Neural cell (in vitro differentiated cells): ENCODE measurements around the gene TRIM2. TPM values are rescaled to one million over a fixed set of nuclear protein-coding genes. Genes with fewer than 3 reads are reported as not detected.

Experiments
- H2AFZ ChIP-seq: fragments of 200-600, 300-800 bp; sonication (generic), shearing (Covaris generic); 2 replicates; pipeline ENCODE4 v1.6.0; 2014; ENCODE audit warnings: low read depth, mild to moderate bottlenecking, antibody characterized with exemption, low read length, moderate library complexity
- H3F3A ChIP-seq: fragments of 200-600 bp; shearing (Covaris generic); 2 replicates; pipeline ENCODE4 v1.6.1; 2016; ENCODE audit warnings: mild to moderate bottlenecking, moderate library complexity, mixed read lengths, antibody characterized with exemption, low read length; ENCODE audit not compliant: insufficient read depth, poor library complexity, severe bottlenecking
- H3K27ac ChIP-seq: fragments of 200-600, 300-800 bp; sonication (generic), shearing (Covaris generic); 2 replicates; pipeline ENCODE4 v1.5.1; 2014; ENCODE audit warnings: mild to moderate bottlenecking, low read length, moderate library complexity
- H3K27me3 ChIP-seq: fragments of 300-800, 200-600 bp; sonication (generic), shearing (Covaris generic); 2 replicates; pipeline ENCODE4 v1.6.0; 2014; ENCODE audit warnings: mild to moderate bottlenecking, low read depth, low read length, moderate library complexity; ENCODE audit not compliant: insufficient read depth
- H3K36me3 ChIP-seq: fragments of 300-800, 200-600 bp; sonication (generic), shearing (Covaris generic); 2 replicates; pipeline ENCODE4 v1.5.1; 2014; ENCODE audit warnings: mild to moderate bottlenecking, antibody characterized with exemption, low read length, moderate library complexity; ENCODE audit not compliant: insufficient read depth
- H3K4me2 ChIP-seq: fragments of 300-800, 200-600 bp; sonication (generic), shearing (Covaris generic); 2 replicates; pipeline ENCODE4 v1.6.0; 2014; ENCODE audit warnings: mild to moderate bottlenecking, low read length
- H3K4me3 ChIP-seq: fragments of 300-800, 200-600 bp; sonication (generic), shearing (Covaris generic); 2 replicates; pipeline ENCODE4 v1.5.1; 2014; ENCODE audit warnings: mild to moderate bottlenecking, low read length, moderate library complexity
- H3K79me2 ChIP-seq: fragments of 200-600 bp; shearing (Covaris generic); replicated peaks from 2 replicates; pipeline ENCODE4 v1.6.0; 2014; ENCODE audit warnings: mild to moderate bottlenecking, low read length, moderate library complexity; ENCODE audit not compliant: insufficient read depth
- H3K9ac ChIP-seq: fragments of 300-800, 200-600 bp; sonication (generic), shearing (Covaris generic); 2 replicates; pipeline ENCODE4 v1.6.1; 2016; ENCODE audit warnings: mild to moderate bottlenecking, low read length, mixed read lengths
- H3K9me2 ChIP-seq: fragments of 200-600 bp; shearing (Covaris generic); 2 replicates; pipeline ENCODE4 v1.6.1; 2016; ENCODE audit warnings: mild to moderate bottlenecking, low read length, mixed read lengths; ENCODE audit not compliant: insufficient read depth
- H3K9me3 ChIP-seq: fragments of 200-600, 300-800 bp; sonication (generic), shearing (Covaris generic); 2 replicates; pipeline ENCODE4 v1.6.1; 2016; ENCODE audit warnings: mild to moderate bottlenecking, mixed run types, low read length, moderate library complexity, mixed read lengths
- H4K20me1 ChIP-seq: fragments of 200-600 bp; shearing (Covaris generic); 2 replicates; pipeline ENCODE4 v1.6.1; 2016; ENCODE audit warnings: mild to moderate bottlenecking, mixed run types; ENCODE audit not compliant: insufficient read depth
- EP300 ChIP-seq: fragments of 450-650 bp; conservative IDR thresholded peaks from 2 replicates; pipeline ENCODE4 v1.6.1; 2014; ENCODE audit warnings: antibody characterized with exemption, mild to moderate bottlenecking, moderate library complexity; ENCODE audit not compliant: poor library complexity, severe bottlenecking
- EZH2 ChIP-seq: fragments of 200-600, 300-800 bp; shearing (Covaris generic), sonication (generic); IDR thresholded peaks from 2 replicates; pipeline ENCODE4 v1.6.1; 2014; ENCODE audit warnings: antibody characterized with exemption, low read length, borderline replicate concordance, mild to moderate bottlenecking; ENCODE audit not compliant: insufficient read depth, poor library complexity, severe bottlenecking
- MXI1 ChIP-seq: fragments of 450-650 bp; conservative IDR thresholded peaks from 2 replicates; pipeline ENCODE4 v1.6.1; 2014; ENCODE audit warnings: antibody characterized with exemption, mild to moderate bottlenecking; ENCODE audit not compliant: poor library complexity, severe bottlenecking
- POLR2AphosphoS5 ChIP-seq: IDR thresholded peaks from 2 replicates; pipeline ENCODE4 v1.6.1; 2012
- RAD21 ChIP-seq: fragments of 450-650 bp; conservative IDR thresholded peaks from 2 replicates; pipeline ENCODE4 v1.6.1; 2014; ENCODE audit warnings: antibody characterized with exemption, mild to moderate bottlenecking, moderate library complexity
- SMC3 ChIP-seq: fragments of 450-650 bp; conservative IDR thresholded peaks from 2 replicates; pipeline ENCODE4 v1.6.1; 2014; ENCODE audit warnings: antibody characterized with exemption, mild to moderate bottlenecking, moderate library complexity; ENCODE audit not compliant: poor library complexity
- TAF1 ChIP-seq: IDR thresholded peaks from 2 replicates; pipeline ENCODE4 v1.6.1; 2012; ENCODE audit warnings: low read depth
- polyA minus RNA-seq: library from RNA; depleted of rRNA, polyadenylated mRNA; stranded (reverse); fragments of >200 nt; gene quantifications from 2 replicates; pipeline ENCODE4 v1.2.3, GENCODE V29; 2014
- polyA plus RNA-seq: library from polyadenylated mRNA; depleted of rRNA; stranded (reverse); fragments of >200 nt; gene quantifications from 2 replicates; pipeline ENCODE4 v1.2.3, GENCODE V29; 2014
- TF ChIP-seq, protein P1 (sequence below): IDR thresholded peaks from 2 replicates; pipeline ENCODE4 v1.6.1; 2012; ENCODE audit warnings: borderline replicate concordance
- TF ChIP-seq, protein P2 (sequence below): fragments of 450-650 bp; IDR thresholded peaks from 2 replicates; pipeline ENCODE4 v1.5.1; 2014; ENCODE audit warnings: antibody characterized with exemption, mild to moderate bottlenecking, moderate library complexity; ENCODE audit not compliant: poor library complexity, severe bottlenecking

The TRIM2 gene
- polyA plus RNA-seq (218 and 261 TPM in 2 replicates), polyA minus RNA-seq (723 and 816 TPM in 2 replicates)

DNA sequence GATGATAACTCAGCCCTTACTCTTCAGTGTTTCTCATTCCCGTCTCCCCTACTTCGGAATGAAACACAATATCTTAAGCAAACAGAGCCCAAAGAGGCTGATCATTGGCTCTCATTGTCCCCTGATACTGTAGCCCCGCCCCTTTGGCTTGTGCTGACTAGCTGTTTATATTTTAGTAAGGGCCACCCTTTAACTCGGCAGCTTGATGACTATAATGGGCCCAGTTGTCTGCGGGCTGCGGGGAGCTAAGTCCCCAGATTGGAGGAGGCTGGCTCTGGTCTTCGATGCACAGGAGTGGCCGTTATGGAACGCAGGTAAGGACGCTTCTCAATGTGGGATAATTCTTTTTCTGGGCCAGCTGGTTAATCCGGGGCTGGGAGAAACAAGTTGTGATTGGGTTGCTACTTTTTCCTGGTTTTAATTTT is at the start of gene TRIM2:
Gene TRIM2 (plus strand): TSS at position 197 of the 425 bp plus-strand sequence. CDS start 88 bp downstream, at position 285.
- TF ChIP-seq TAF1 (no peak), EP300 (no peak), MXI1 (no peak), RAD21 (no peak), SMC3 (no peak), EZH2 (no peak), POLR2AphosphoS5 (no peak)
- TF ChIP-seq, protein P1, sequence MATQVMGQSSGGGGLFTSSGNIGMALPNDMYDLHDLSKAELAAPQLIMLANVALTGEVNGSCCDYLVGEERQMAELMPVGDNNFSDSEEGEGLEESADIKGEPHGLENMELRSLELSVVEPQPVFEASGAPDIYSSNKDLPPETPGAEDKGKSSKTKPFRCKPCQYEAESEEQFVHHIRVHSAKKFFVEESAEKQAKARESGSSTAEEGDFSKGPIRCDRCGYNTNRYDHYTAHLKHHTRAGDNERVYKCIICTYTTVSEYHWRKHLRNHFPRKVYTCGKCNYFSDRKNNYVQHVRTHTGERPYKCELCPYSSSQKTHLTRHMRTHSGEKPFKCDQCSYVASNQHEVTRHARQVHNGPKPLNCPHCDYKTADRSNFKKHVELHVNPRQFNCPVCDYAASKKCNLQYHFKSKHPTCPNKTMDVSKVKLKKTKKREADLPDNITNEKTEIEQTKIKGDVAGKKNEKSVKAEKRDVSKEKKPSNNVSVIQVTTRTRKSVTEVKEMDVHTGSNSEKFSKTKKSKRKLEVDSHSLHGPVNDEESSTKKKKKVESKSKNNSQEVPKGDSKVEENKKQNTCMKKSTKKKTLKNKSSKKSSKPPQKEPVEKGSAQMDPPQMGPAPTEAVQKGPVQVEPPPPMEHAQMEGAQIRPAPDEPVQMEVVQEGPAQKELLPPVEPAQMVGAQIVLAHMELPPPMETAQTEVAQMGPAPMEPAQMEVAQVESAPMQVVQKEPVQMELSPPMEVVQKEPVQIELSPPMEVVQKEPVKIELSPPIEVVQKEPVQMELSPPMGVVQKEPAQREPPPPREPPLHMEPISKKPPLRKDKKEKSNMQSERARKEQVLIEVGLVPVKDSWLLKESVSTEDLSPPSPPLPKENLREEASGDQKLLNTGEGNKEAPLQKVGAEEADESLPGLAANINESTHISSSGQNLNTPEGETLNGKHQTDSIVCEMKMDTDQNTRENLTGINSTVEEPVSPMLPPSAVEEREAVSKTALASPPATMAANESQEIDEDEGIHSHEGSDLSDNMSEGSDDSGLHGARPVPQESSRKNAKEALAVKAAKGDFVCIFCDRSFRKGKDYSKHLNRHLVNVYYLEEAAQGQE, result no peak
- TF ChIP-seq, protein P2, sequence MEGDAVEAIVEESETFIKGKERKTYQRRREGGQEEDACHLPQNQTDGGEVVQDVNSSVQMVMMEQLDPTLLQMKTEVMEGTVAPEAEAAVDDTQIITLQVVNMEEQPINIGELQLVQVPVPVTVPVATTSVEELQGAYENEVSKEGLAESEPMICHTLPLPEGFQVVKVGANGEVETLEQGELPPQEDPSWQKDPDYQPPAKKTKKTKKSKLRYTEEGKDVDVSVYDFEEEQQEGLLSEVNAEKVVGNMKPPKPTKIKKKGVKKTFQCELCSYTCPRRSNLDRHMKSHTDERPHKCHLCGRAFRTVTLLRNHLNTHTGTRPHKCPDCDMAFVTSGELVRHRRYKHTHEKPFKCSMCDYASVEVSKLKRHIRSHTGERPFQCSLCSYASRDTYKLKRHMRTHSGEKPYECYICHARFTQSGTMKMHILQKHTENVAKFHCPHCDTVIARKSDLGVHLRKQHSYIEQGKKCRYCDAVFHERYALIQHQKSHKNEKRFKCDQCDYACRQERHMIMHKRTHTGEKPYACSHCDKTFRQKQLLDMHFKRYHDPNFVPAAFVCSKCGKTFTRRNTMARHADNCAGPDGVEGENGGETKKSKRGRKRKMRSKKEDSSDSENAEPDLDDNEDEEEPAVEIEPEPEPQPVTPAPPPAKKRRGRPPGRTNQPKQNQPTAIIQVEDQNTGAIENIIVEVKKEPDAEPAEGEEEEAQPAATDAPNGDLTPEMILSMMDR, result no peak
- Histone ChIP-seq H3K79me2 (peaks cover 67% of the 10 kb centered on the region), H2AFZ (no peak within 1 kb of the TSS), H3K36me3 (no peaks in the 10 kb centered on the region), H3K27me3 (no peaks in the 10 kb centered on the region), H3K9me2 (no peaks in the 10 kb centered on the region), H3K4me3 (peak within 1 kb of the TSS; percentile 48), H3K9ac (peak within 1 kb of the TSS; percentile 7), H3K9me3 (no peaks in the 10 kb centered on the region), H3F3A (no peaks in the 10 kb centered on the region), H3K27ac (no peak within 1 kb of the TSS), H4K20me1 (no peaks in the 10 kb centered on the region), H3K4me2 (peak within 1 kb of the TSS; percentile 9)

DNA sequence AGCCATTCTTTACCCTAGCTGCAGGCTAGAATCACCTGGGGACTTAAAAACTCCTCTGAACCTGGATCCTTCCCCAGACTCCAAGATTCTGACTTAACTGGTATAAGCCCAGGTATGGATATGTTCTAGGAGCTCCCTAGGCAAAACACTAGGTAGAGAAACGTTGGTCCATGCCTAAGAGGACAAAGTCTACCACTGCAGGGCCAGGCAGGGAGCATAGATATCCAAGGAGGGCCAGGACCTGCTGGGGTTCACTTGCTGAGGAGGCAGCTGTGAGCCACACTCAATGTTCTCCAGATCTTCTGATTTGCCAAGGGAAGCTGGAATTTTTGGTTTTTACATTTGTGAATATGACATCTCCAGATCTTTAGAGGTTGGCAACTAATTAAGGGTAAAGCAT is 48.6 kb upstream of the TRIM2 start:
- Histone ChIP-seq H3K4me3 (peak overlapping the region; percentile 89), H3K9me3 (no peaks in the 10 kb centered on the region), H2AFZ (no peak overlapping the region), H3K4me2 (no peak overlapping the region), H3F3A (peaks cover 15% of the 10 kb centered on the region), H4K20me1 (no peaks in the 10 kb centered on the region), H3K9ac (no peak overlapping the region), H3K36me3 (no peaks in the 10 kb centered on the region), H3K27me3 (no peaks in the 10 kb centered on the region), H3K27ac (no peak overlapping the region), H3K9me2 (no peaks in the 10 kb centered on the region), H3K79me2 (peaks cover 80% of the 10 kb centered on the region)
- TF ChIP-seq EZH2, result no peak
- TF ChIP-seq RAD21, result no peak
- TF ChIP-seq EP300, result no peak
- TF ChIP-seq MXI1, result no peak
- no peak for TF ChIP-seq SMC3
